DND-41 (cell line): ENCODE data around the gene SYT3.

Experiments
- CTCF ChIP-seq: IDR thresholded peaks from 2 replicates; pipeline ENCODE4 v1.5.1; 2012; ENCODE audit warnings: borderline replicate concordance, low read length, moderate library complexity, mild to moderate bottlenecking; ENCODE audit not compliant: poor library complexity, severe bottlenecking; ENCODE audit errors: extremely low read depth
- EZH2 ChIP-seq: IDR thresholded peaks from 3 replicates; pipeline ENCODE4 v1.6.1; 2012; ENCODE audit warnings: borderline replicate concordance, low read depth, mild to moderate bottlenecking, moderate library complexity, low read length, inconsistent platforms; ENCODE audit not compliant: severe bottlenecking

- no peak for TF ChIP-seq CTCF
- no peak for TF ChIP-seq EZH2
Observed at GRCh38 chr19:50580970-50581634, 58.6 kb downstream of the SYT3 start.
